GM18511 (cell line): Measurements from ENCODE around the gene ELMO1.

ENCODE experiments used
- ATAC-seq: cut with Tn5 transposase; IDR thresholded peaks from one replicate; pipeline ENCODE4 v1.9.1; 2021; ENCODE audit warnings: mild to moderate bottlenecking, moderate library complexity; ENCODE audit not compliant: unreplicated experiment

The ELMO1 gene

GRCh38 chr7:37038706-37039105 lies 410.0 kb downstream of the ELMO1 start:
- ATAC-seq: no peak

- no peak for ATAC-seq
Measured at GRCh38 chr7:37037286-37037685, 411.4 kb downstream of the ELMO1 start.

GRCh38 chr7:37035631-37036030 lies 413.0 kb downstream of the ELMO1 start:
- no peak for ATAC-seq

GRCh38 chr7:37033141-37033540 lies 415.5 kb downstream of the ELMO1 start:
- no peak for ATAC-seq

- ATAC-seq: no peak
Measured at GRCh38 chr7:37032258-37032601, 416.4 kb downstream of the ELMO1 start.

GRCh38 chr7:37031571-37032257 lies 416.9 kb downstream of the ELMO1 start:
- ATAC-seq: no peak

GRCh38 chr7:37028909-37029440 lies 419.7 kb downstream of the ELMO1 start:
- no peak for ATAC-seq

GRCh38 chr7:37027557-37028341 lies 420.9 kb downstream of the ELMO1 start:
- ATAC-seq: no peak

- ATAC-seq: peak; percentile 49
Measured at GRCh38 chr7:37027104-37027503, 421.6 kb downstream of the ELMO1 start.

- ATAC-seq: no peak
Measured at GRCh38 chr7:37018954-37019353, 429.7 kb downstream of the ELMO1 start.

GRCh38 chr7:37016064-37016878 lies 432.4 kb downstream of the ELMO1 start:
- no peak for ATAC-seq

- no peak for ATAC-seq
Measured at GRCh38 chr7:37015353-37016034, 433.2 kb downstream of the ELMO1 start.

- no peak for ATAC-seq
Measured at GRCh38 chr7:37013771-37014170, 434.9 kb downstream of the ELMO1 start.

- ATAC-seq: no peak
Measured at GRCh38 chr7:37011151-37011890, 437.3 kb downstream of the ELMO1 start.

- ATAC-seq: no peak
Measured at GRCh38 chr7:37009125-37009675, 439.5 kb downstream of the ELMO1 start.

GRCh38 chr7:37007691-37008090 lies 441.0 kb downstream of the ELMO1 start:
- ATAC-seq: no peak

- no peak for ATAC-seq
Measured at GRCh38 chr7:37007268-37007667, 441.4 kb downstream of the ELMO1 start.

- no peak for ATAC-seq
Measured at GRCh38 chr7:37006764-37007163, 441.9 kb downstream of the ELMO1 start.

GRCh38 chr7:37000511-37000910 lies 448.2 kb downstream of the ELMO1 start:
- no peak for ATAC-seq
